A549 (cell line): ENCODE measurements around the gene DGKH. TPM values are rescaled to one million over a fixed set of nuclear protein-coding genes. Genes with fewer than 3 reads are reported as not detected.

Source experiments
- ATAC-seq, 2 experiments: fragments of 200-7000 bp in 1 of 2; fragments of >200 bp in 1 of 2; cut with Nextera tagmentation in 1 of 2; cut with Tn5 transposase in 1 of 2; 3 replicates each; pipeline versions ENCODE4 v1.8.0 to v1.9.1; 2018 to 2020; ENCODE audit warnings: mild to moderate bottlenecking in 1 of 2, moderate library complexity in 1 of 2
- CTCF ChIA-PET: fragments of 300-600 bp; sonication (Branson Sonifier 250); formaldehyde crosslinking; extraction: SDS; loops from one replicate; lab custom pipeline; 2021; ENCODE audit warnings: antibody characterized with exemption, inconsistent platforms; lab: Yijun Ruan, JAX
- POLR2A ChIA-PET: fragments of 350-600 bp; formaldehyde crosslinking; extraction: SDS; loops from one replicate; lab custom pipeline; 2021; ENCODE audit warnings: antibody characterized with exemption, inconsistent platforms; lab: Yijun Ruan, JAX
- DNase-seq, 2 experiments: peaks; one replicate each; pipeline versions ENCODE4 v3.0.0 to v3.0.0-alpha.2; 2011 to 2016; ENCODE audit warnings: low read depth in 1 of 2, low spot score in 1 of 2
- FAIRE-seq: peaks from 2 replicates; lab custom pipeline; 2011; peaks lifted over from hg19 to GRCh38; lab: Jason Lieb, UNC
- H3K27ac ChIP-seq, 2 experiments: fragments of >200 bp; sonication (Bioruptor Twin); formaldehyde crosslinking; 3 replicates each; pipeline ENCODE4 v1.5.1; 2016 to 2017
- H3K4me1 ChIP-seq: fragments of >200 bp; sonication (Bioruptor Twin); formaldehyde crosslinking; 3 replicates; pipeline ENCODE4 v1.6.1; 2016
- H3K4me2 ChIP-seq: fragments of >200 bp; sonication (Bioruptor Twin); formaldehyde crosslinking; 3 replicates; pipeline ENCODE4 v1.6.1; 2016
- H3K4me3 ChIP-seq: fragments of >200 bp; sonication (Bioruptor Twin); formaldehyde crosslinking; 3 replicates; pipeline ENCODE4 v1.5.1; 2016
- H3K9me3 ChIP-seq: fragments of >200 bp; sonication (Bioruptor Twin); formaldehyde crosslinking; 3 replicates; pipeline ENCODE4 v1.6.1; 2016
- ATOH8 ChIP-seq: fragments of 250-450 bp; sonication (Bioruptor Pico); IDR thresholded peaks from 2 replicates; pipeline ENCODE4 v1.5.0; 2020; ENCODE audit warnings: low read depth, mild to moderate bottlenecking, moderate library complexity
- BHLHE40 ChIP-seq: IDR thresholded peaks from 2 replicates; pipeline ENCODE4 v1.6.1; 2012; ENCODE audit warnings: low read depth, low read length, inconsistent platforms
- CBX8 ChIP-seq: fragments of 200-600 bp; sonication (generic); IDR thresholded peaks from 2 replicates; pipeline ENCODE4 v1.6.1; 2016
- CEBPB ChIP-seq, 2 experiments: fragments of >200 bp in 1 of 2; sonication (Bioruptor Twin) in 1 of 2; formaldehyde crosslinking in 1 of 2; IDR thresholded peaks; 2 replicates each; pipeline ENCODE4 v1.6.1; 2012 to 2016
- EHMT2 ChIP-seq: fragments of 200-600 bp; sonication (generic); IDR thresholded peaks from 2 replicates; pipeline ENCODE4 v1.6.1; 2016; ENCODE audit warnings: antibody characterized with exemption, low read depth, mild to moderate bottlenecking, moderate library complexity
- ELK1 ChIP-seq: fragments of 150-350 bp; IDR thresholded peaks from 2 replicates; pipeline ENCODE4 v1.6.1; 2014; ENCODE audit warnings: low read depth, mild to moderate bottlenecking, low read length
- FOSB ChIP-seq: fragments of 250-450 bp; sonication (Bioruptor Pico); IDR thresholded peaks from 2 replicates; pipeline ENCODE4 v1.5.0; 2020; ENCODE audit warnings: mild to moderate bottlenecking, moderate library complexity
- FOXS1 ChIP-seq: fragments of 250-450 bp; sonication (Bioruptor Pico); IDR thresholded peaks from 2 replicates; pipeline ENCODE4 v1.5.0; 2020; ENCODE audit warnings: mild to moderate bottlenecking, moderate library complexity
- HDAC2 ChIP-seq: fragments of 200-600 bp; sonication (generic); IDR thresholded peaks from 2 replicates; pipeline ENCODE4 v1.6.1; 2016
- HEYL ChIP-seq: fragments of 250-450 bp; sonication (Bioruptor Pico); IDR thresholded peaks from 2 replicates; pipeline ENCODE4 v1.8.0; 2021; ENCODE audit warnings: mild to moderate bottlenecking, moderate library complexity
- HOXA7 ChIP-seq: fragments of 250-450 bp; sonication (Bioruptor Pico); IDR thresholded peaks from 2 replicates; pipeline ENCODE4 v1.5.0; 2020; ENCODE audit warnings: mild to moderate bottlenecking, moderate library complexity
- HOXB13 ChIP-seq: fragments of 250-450 bp; sonication (Bioruptor Pico); IDR thresholded peaks from 2 replicates; pipeline ENCODE4 v1.5.0; 2020; ENCODE audit warnings: low read depth, mild to moderate bottlenecking, moderate library complexity
- JUN ChIP-seq, 2 experiments: fragments of >200 bp; sonication (Bioruptor Twin); formaldehyde crosslinking; IDR thresholded peaks; 2 replicates in 1 of 2; 3 replicates in 1 of 2; pipeline ENCODE4 v1.6.1; 2016 to 2017
- JUNB ChIP-seq: fragments of >200 bp; sonication (Bioruptor Twin); formaldehyde crosslinking; IDR thresholded peaks from 2 replicates; pipeline ENCODE4 v1.6.1; 2016
- KDM1A ChIP-seq: fragments of 200-600 bp; sonication (generic); IDR thresholded peaks from 2 replicates; pipeline ENCODE4 v1.6.1; 2016; ENCODE audit warnings: low read depth, mild to moderate bottlenecking
- MAFK ChIP-seq: fragments of 450-650 bp; IDR thresholded peaks from 2 replicates; pipeline ENCODE4 v1.6.1; 2014; ENCODE audit not compliant: partially characterized antibody
- MAZ ChIP-seq: fragments of 150-350 bp; IDR thresholded peaks from 2 replicates; pipeline ENCODE4 v1.6.1; 2014; ENCODE audit warnings: antibody characterized with exemption, low read depth, low read length, borderline replicate concordance
- MYC ChIP-seq: IDR thresholded peaks from 2 replicates; pipeline ENCODE4 v1.6.1; 2012; ENCODE audit warnings: mild to moderate bottlenecking, inconsistent platforms, low read length, improper control_type of control experiment, borderline replicate concordance
- NFE2L2 ChIP-seq: fragments of 150-350 bp; conservative IDR thresholded peaks from 2 replicates; pipeline ENCODE4 v1.6.1; 2014; ENCODE audit warnings: low read length
- NPAS2 ChIP-seq: fragments of 250-450 bp; sonication (Bioruptor Pico); IDR thresholded peaks from 2 replicates; pipeline ENCODE4 v1.8.0; 2022; ENCODE audit warnings: mild to moderate bottlenecking, moderate library complexity, borderline replicate concordance
- NR3C1 ChIP-seq: fragments of >200 bp; sonication (Bioruptor Twin); formaldehyde crosslinking; IDR thresholded peaks from 3 replicates; pipeline ENCODE4 v1.6.1; 2017
- RAD21 ChIP-seq, 2 experiments: fragments of >200 bp in 1 of 2; sonication (Bioruptor Twin) in 1 of 2; formaldehyde crosslinking in 1 of 2; IDR thresholded peaks in 1 of 2; conservative IDR thresholded peaks in 1 of 2; 2 replicates in 1 of 2; 3 replicates in 1 of 2; pipeline ENCODE4 v1.6.1; 2012 to 2018; ENCODE audit warnings: inconsistent platforms in 1 of 2
- RFX5 ChIP-seq: fragments of 450-650 bp; IDR thresholded peaks from 2 replicates; pipeline ENCODE4 v1.7.1; 2014; ENCODE audit warnings: antibody characterized with exemption, mild to moderate bottlenecking, moderate library complexity
- SREBF2 ChIP-seq: fragments of 450-650 bp; IDR thresholded peaks from 2 replicates; pipeline ENCODE4 v1.6.1; 2014; ENCODE audit warnings: mild to moderate bottlenecking, moderate library complexity
- ZNF302 ChIP-seq: fragments of 250-450 bp; sonication (Bioruptor Pico); IDR thresholded peaks from 2 replicates; pipeline ENCODE4 v1.9.0; 2021; ENCODE audit warnings: inconsistent platforms, mild to moderate bottlenecking, moderate library complexity
- WGBS: methylation state at CpG from one replicate; pipeline ENCODE4 v1.1.6; 2017; ENCODE audit errors: missing lambda C conversion rate; 5-methylcytosine and 5-hydroxymethylcytosine counted together
- polyA plus RNA-seq, 4 experiments: library from polyadenylated mRNA; depleted of rRNA in 3 of 4; stranded (reverse); fragments of >200 nt; fragmentation: RNase III in 1 of 4; extraction: RNeasy Plus Mini Kit Qiagen cat#74134 plus additional on column Dnase treatment in 1 of 4; gene quantifications; 2 replicates in 3 of 4; 3 replicates in 1 of 4; pipeline ENCODE4 v1.2.3, GENCODE V29; 2011 to 2017
- TF ChIP-seq, protein P1 (sequence below): IDR thresholded peaks from 2 replicates; pipeline ENCODE4 v1.6.1; 2012; ENCODE audit warnings: low read depth, borderline replicate concordance
- TF ChIP-seq, protein P2 (sequence below): fragments of >200 bp; sonication (Bioruptor Twin); formaldehyde crosslinking; IDR thresholded peaks from 2 replicates; pipeline ENCODE4 v1.6.1; 2016
- TF ChIP-seq, protein P3 (sequence below): fragments of 200-600 bp; sonication (generic); IDR thresholded peaks from 2 replicates; pipeline ENCODE4 v1.6.1; 2016; ENCODE audit warnings: antibody characterized with exemption, mild to moderate bottlenecking, moderate library complexity
- TF ChIP-seq, protein P4 (sequence below): IDR thresholded peaks from 2 replicates; pipeline ENCODE4 v1.6.1; 2012

Gene DGKH
- polyA plus RNA-seq, 2 of the 4 experiments (the other 2 are of a cell fraction), result 3.8 to 6.7 TPM

DNA sequence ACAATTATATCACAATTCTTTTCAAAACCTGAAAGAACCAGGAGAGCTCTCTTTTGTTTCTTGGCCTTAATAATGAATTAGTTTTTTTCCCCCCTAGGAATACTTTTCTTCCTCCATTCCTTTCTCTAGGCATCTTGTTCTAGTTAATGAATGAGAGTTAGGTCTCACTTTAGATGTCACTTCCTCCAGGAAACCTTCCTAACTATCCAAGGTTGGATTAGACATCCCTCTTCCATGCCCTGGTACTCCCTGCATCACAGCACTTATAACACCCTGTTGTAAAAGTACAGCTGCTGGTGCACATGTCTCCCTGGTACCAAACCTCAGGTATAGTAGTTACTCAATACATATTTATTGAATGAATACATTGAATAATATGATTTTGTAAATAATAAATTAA is 21.2 kb upstream of the DGKH start:
- Histone ChIP-seq H3K4me3 (no peak overlapping the region), H3K4me2 (peak overlapping the region; percentile 60; the same call in 2 of the 3 replicates), H3K27ac (no peak overlapping the region), H3K4me1 (peaks cover 33% of the 10 kb centered on the region)
- ATAC-seq, result no peak
- FAIRE-seq, result no peak
- POLR2A ChIA-PET, result no interaction called here
- CTCF ChIA-PET, result interaction anchor here (0.6 kb wide), 1 partner anchor 21 kb away, joined by 3 read pairs; no protein-coding TSS in a partner anchor
- TF ChIP-seq MYC, result no peak
- TF ChIP-seq, all 56 proteins: peak for 0
- DNase-seq, result no peak
- H3K9me3 ChIP-seq, result no peaks in the 10 kb centered on the region

- Histone ChIP-seq H3K9me3 (no peaks in the 10 kb centered on the region), H3K27ac (peak overlapping the region in 1 of 2 experiments; percentile 26; a peak in 3 of 6 replicates), H3K4me2 (peak overlapping the region; percentile 60), H3K4me1 (peaks cover 33% of the 10 kb centered on the region), H3K4me3 (no peak overlapping the region)
- peak; percentile 73 to 82; a peak in 5 of 6 replicates for ATAC-seq
- TF ChIP-seq NPAS2 (CRISPR knock-in tag) (no peak), FOSB (no peak), SREBF2 (no peak), ELK1 (no peak), FOXS1 (CRISPR knock-in tag) (no peak), MYC (no peak), HOXB13 (CRISPR knock-in tag) (no peak), NFE2L2 (no peak), ATOH8 (CRISPR knock-in tag) (no peak), BHLHE40 (no peak), HOXA7 (no peak), JUNB (no peak), MAFK (no peak), HDAC2 (no peak), CEBPB (IDR thresholded peaks at IDR 0.05) (no peak)
- TF ChIP-seq, protein P1, sequence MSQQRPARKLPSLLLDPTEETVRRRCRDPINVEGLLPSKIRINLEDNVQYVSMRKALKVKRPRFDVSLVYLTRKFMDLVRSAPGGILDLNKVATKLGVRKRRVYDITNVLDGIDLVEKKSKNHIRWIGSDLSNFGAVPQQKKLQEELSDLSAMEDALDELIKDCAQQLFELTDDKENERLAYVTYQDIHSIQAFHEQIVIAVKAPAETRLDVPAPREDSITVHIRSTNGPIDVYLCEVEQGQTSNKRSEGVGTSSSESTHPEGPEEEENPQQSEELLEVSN, result no peak
- WGBS, result 7% methylated on average over 3 of the region's 3 CpGs
- ChIA-PET CTCF (interaction anchor here (1.1 kb wide), 1 partner anchor 360 kb away, joined by 3 read pairs; no protein-coding TSS in a partner anchor), POLR2A (no interaction called here)
- DNase-seq, result peak; percentile 9 to 53
- FAIRE-seq, result no peak
Observed at GRCh38 chr13:42028113-42028799, 20.2 kb upstream of the DGKH start.

- no peaks in the 10 kb centered on the region for H3K4me1 ChIP-seq
- no peak for TF ChIP-seq RFX5
- TF ChIP-seq, protein P2, sequence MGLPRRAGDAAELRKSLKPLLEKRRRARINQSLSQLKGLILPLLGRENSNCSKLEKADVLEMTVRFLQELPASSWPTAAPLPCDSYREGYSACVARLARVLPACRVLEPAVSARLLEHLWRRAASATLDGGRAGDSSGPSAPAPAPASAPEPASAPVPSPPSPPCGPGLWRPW, result no peak
- no peak for TF ChIP-seq HEYL
- no peak for TF ChIP-seq EHMT2
- no peak for TF ChIP-seq KDM1A
- no peak for TF ChIP-seq HOXA7
- no peak for TF ChIP-seq SREBF2
- TF ChIP-seq JUN (IDR thresholded peaks at IDR 0.05), result no peak
- no peak for TF ChIP-seq NR3C1
- TF ChIP-seq ZNF302 (CRISPR knock-in tag), result no peak
- TF ChIP-seq, protein P3, sequence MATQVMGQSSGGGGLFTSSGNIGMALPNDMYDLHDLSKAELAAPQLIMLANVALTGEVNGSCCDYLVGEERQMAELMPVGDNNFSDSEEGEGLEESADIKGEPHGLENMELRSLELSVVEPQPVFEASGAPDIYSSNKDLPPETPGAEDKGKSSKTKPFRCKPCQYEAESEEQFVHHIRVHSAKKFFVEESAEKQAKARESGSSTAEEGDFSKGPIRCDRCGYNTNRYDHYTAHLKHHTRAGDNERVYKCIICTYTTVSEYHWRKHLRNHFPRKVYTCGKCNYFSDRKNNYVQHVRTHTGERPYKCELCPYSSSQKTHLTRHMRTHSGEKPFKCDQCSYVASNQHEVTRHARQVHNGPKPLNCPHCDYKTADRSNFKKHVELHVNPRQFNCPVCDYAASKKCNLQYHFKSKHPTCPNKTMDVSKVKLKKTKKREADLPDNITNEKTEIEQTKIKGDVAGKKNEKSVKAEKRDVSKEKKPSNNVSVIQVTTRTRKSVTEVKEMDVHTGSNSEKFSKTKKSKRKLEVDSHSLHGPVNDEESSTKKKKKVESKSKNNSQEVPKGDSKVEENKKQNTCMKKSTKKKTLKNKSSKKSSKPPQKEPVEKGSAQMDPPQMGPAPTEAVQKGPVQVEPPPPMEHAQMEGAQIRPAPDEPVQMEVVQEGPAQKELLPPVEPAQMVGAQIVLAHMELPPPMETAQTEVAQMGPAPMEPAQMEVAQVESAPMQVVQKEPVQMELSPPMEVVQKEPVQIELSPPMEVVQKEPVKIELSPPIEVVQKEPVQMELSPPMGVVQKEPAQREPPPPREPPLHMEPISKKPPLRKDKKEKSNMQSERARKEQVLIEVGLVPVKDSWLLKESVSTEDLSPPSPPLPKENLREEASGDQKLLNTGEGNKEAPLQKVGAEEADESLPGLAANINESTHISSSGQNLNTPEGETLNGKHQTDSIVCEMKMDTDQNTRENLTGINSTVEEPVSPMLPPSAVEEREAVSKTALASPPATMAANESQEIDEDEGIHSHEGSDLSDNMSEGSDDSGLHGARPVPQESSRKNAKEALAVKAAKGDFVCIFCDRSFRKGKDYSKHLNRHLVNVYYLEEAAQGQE, result no peak
- TF ChIP-seq MAZ, result no peak
- TF ChIP-seq, protein P4, sequence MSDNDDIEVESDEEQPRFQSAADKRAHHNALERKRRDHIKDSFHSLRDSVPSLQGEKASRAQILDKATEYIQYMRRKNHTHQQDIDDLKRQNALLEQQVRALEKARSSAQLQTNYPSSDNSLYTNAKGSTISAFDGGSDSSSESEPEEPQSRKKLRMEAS, result no peak
- TF ChIP-seq RAD21 (conservative IDR thresholded peaks at IDR 0.05 in 1 of 2, IDR thresholded peaks at IDR 0.05 in 1 of 2), result no peak
- TF ChIP-seq CBX8, result no peak
- TF ChIP-seq, all 56 proteins: peak for 0
- ATAC-seq (no peak), DNase-seq (no peak), FAIRE-seq (no peak)
- no peak overlapping the region for H3K4me2 ChIP-seq
- H3K9me3 ChIP-seq, result peaks cover 17% of the 10 kb centered on the region; the same call in 2 of the 3 replicates
- POLR2A ChIA-PET, result no interaction called here
- CTCF ChIA-PET, result no interaction called here
- H3K4me3 ChIP-seq, result no peak overlapping the region
- H3K27ac ChIP-seq, result no peak overlapping the region
Observed at GRCh38 chr13:42035905-42036521, 12.4 kb upstream of the DGKH start.
